GM12878 (cell line): ENCODE data around the gene MBD3. TPM values are rescaled to one million over a fixed set of nuclear protein-coding genes. Genes with fewer than 3 reads are reported as not detected.

Experiments
- ATAC-seq: fragments of 200-7000 bp; cut with Tn5 transposase; 3 replicates; pipeline ENCODE4 v1.9.1; 2020; ENCODE audit warnings: mild to moderate bottlenecking, moderate library complexity
- BruUV-seq: library from RNA; stranded (reverse); fragments of 400-500 nt; replicated peaks from 2 replicates; lab custom pipeline; 2021; lab: Mats Ljungman, UMichigan
- CTCF ChIA-PET: fragments of 300-600 bp; sonication (Branson Sonifier 250); formaldehyde crosslinking; extraction: SDS; loops from one replicate; lab custom pipeline; 2021; ENCODE audit warnings: inconsistent platforms; lab: Yijun Ruan, JAX
- POLR2A ChIA-PET: fragments of 350-600 bp; formaldehyde crosslinking; extraction: SDS; loops from one replicate; lab custom pipeline; 2021; ENCODE audit warnings: inconsistent platforms; lab: Charles Lee
- RAD21 ChIA-PET: fragments of 300-600 bp; sonication (Branson Sonifier 250); formaldehyde crosslinking; loops from one replicate; lab custom pipeline; 2023; ENCODE audit warnings: antibody characterized with exemption; ENCODE audit not compliant: unreplicated experiment; lab: Charles Lee
- SMC1A ChIA-PET: fragments of 300-600 bp; sonication (Branson Sonifier 250); formaldehyde crosslinking; loops from one replicate; lab custom pipeline; 2023; ENCODE audit not compliant: unreplicated experiment, uncharacterized antibody; lab: Charles Lee
- DNase-seq: peaks from one replicate; pipeline ENCODE4 v3.0.0-alpha.2; 2011; ENCODE audit warnings: low read depth, low spot score
- FAIRE-seq: peaks from 3 replicates; lab custom pipeline; 2011; peaks lifted over from hg19 to GRCh38; lab: Jason Lieb, UNC
- H2AFZ ChIP-seq: 2 replicates; pipeline ENCODE4 v1.6.0; 2011; ENCODE audit warnings: low read depth, low read length, control low read depth; ENCODE audit not compliant: control insufficient read depth
- H3K27ac ChIP-seq: 2 replicates; pipeline ENCODE4 v1.5.1; 2011; ENCODE audit warnings: control low read depth; ENCODE audit not compliant: control insufficient read depth, insufficient read depth
- H3K27me3 ChIP-seq, 2 experiments: replicated peaks in 1 of 2; 2 replicates each; pipeline versions ENCODE4 v1.6.0 to v1.6.1; 2011; ENCODE audit warnings: low read length in 1 of 2; ENCODE audit not compliant: control insufficient read depth in 2 of 2, insufficient read depth in 2 of 2
- H3K36me3 ChIP-seq, 2 experiments: 2 replicates each; pipeline ENCODE4 v1.5.1; 2011; ENCODE audit warnings: low read length in 1 of 2; ENCODE audit not compliant: control insufficient read depth in 2 of 2, insufficient read depth in 2 of 2
- H3K4me1 ChIP-seq: 2 replicates; pipeline ENCODE4 v1.6.1; 2011; ENCODE audit warnings: mild to moderate bottlenecking, low read length, moderate library complexity, mixed read lengths; ENCODE audit not compliant: control insufficient read depth, insufficient read depth
- H3K4me2 ChIP-seq: 2 replicates; pipeline ENCODE4 v1.6.0; 2011; ENCODE audit warnings: control low read depth; ENCODE audit not compliant: control insufficient read depth, insufficient read depth
- H3K4me3 ChIP-seq: fragments of 200-600 bp; sonication (generic); 2 replicates; pipeline ENCODE4 v1.5.1; 2016
- H3K79me2 ChIP-seq: 2 replicates; pipeline ENCODE4 v1.6.0; 2011; ENCODE audit warnings: low read length; ENCODE audit not compliant: control insufficient read depth, insufficient read depth
- H3K9ac ChIP-seq: 2 replicates; pipeline ENCODE4 v1.8.0; 2011; ENCODE audit warnings: low read length, control low read depth, mixed read lengths; ENCODE audit not compliant: control insufficient read depth, insufficient read depth
- H3K9me3 ChIP-seq: replicated peaks from 3 replicates; pipeline ENCODE4 v1.5.1; 2011; ENCODE audit warnings: mild to moderate bottlenecking, low read length; ENCODE audit not compliant: control insufficient read depth, insufficient read depth
- H4K20me1 ChIP-seq: 2 replicates; pipeline ENCODE4 v1.6.0; 2011; ENCODE audit not compliant: control insufficient read depth, insufficient read depth
- CHD2 ChIP-seq: IDR thresholded peaks from 2 replicates; pipeline ENCODE4 v1.6.1; 2011; ENCODE audit warnings: low read depth, low read length, improper control_type of control experiment, borderline replicate concordance
- HDGF ChIP-seq: fragments of 450-650 bp; IDR thresholded peaks from 2 replicates; pipeline ENCODE4 v1.6.1; 2016; ENCODE audit warnings: antibody characterized with exemption
- NR2C1 ChIP-seq: fragments of 450-650 bp; IDR thresholded peaks from 2 replicates; pipeline ENCODE4 v1.6.1; 2017; ENCODE audit warnings: antibody characterized with exemption, mild to moderate bottlenecking, moderate library complexity
- POU2F2 ChIP-seq: IDR thresholded peaks from 3 replicates; pipeline ENCODE4 v1.6.1; 2011; ENCODE audit warnings: low read depth, mild to moderate bottlenecking, low read length, borderline replicate concordance
- RBBP5 ChIP-seq: fragments of 200-600 bp; sonication (generic); conservative IDR thresholded peaks from 2 replicates; pipeline ENCODE4 v1.6.1; 2016
- RFX5 ChIP-seq: IDR thresholded peaks from 2 replicates; pipeline ENCODE4 v1.6.1; 2011; ENCODE audit warnings: low read depth, low read length, improper control_type of control experiment
- SMAD1 ChIP-seq: fragments of 450-650 bp; IDR thresholded peaks from 2 replicates; pipeline ENCODE4 v1.6.1; 2018; ENCODE audit warnings: mild to moderate bottlenecking, low read depth; ENCODE audit not compliant: partially characterized antibody
- STAT3 ChIP-seq: IDR thresholded peaks from 2 replicates; pipeline ENCODE4 v1.6.1; 2011; ENCODE audit warnings: low read depth, low read length, improper control_type of control experiment
- YBX1 ChIP-seq: fragments of 450-650 bp; IDR thresholded peaks from 2 replicates; pipeline ENCODE4 v1.6.1; 2016; ENCODE audit warnings: antibody characterized with exemption
- WGBS: methylation state at CpG from one replicate; pipeline ENCODE4 v1.1.6; 2016; ENCODE audit warnings: low lambda C conversion rate; ENCODE audit not compliant: insufficient replicate concordance, insufficient coverage; ENCODE audit errors: missing lambda C conversion rate; 5-methylcytosine and 5-hydroxymethylcytosine counted together
- in situ Hi-C: fragments of 300-500 bp; cut with MboI; formaldehyde crosslinking; loops from 9 replicates; pipeline ENCODE4 v1.14.3; 2018; ENCODE audit warnings: mixed read lengths
- intact Hi-C: fragments of 100-400 bp; cut with micrococcal nuclease; formaldehyde crosslinking; loops from one replicate; pipeline ENCODE4 v1.14.2; 2022; ENCODE audit not compliant: unreplicated experiment
- polyA plus RNA-seq, 11 experiments: library from polyadenylated mRNA; depleted of rRNA in 4 of 11; unstranded in 6 of 11; stranded (reverse) in 5 of 11; fragments of >200 nt; fragmentation: Nextera tagmentation in 4 of 11; fragmentation: Illumina TruSeq in 1 of 11; extraction: Ambion mirVana in 4 of 11; extraction: Trizol in 1 of 11; gene quantifications; 1 replicate in 1 of 11; 2 replicates in 10 of 11; pipeline versions ENCODE4 v1.2.1 to v1.2.3, GENCODE V29; 2011 to 2016; ENCODE audit warnings: inconsistent platforms in 2 of 11, missing spikeins in 2 of 11, low read depth in 1 of 11
- total RNA-seq, 4 experiments: library from RNA; depleted of rRNA in 3 of 4; stranded (reverse); fragments of >200 nt in 3 of 4; fragmentation: Illumina TruSeq in 1 of 4; extraction: Trizol in 1 of 4; gene quantifications; 2 replicates each; pipeline versions ENCODE4 v1.2.1 to v1.2.3, GENCODE V29; 2013 to 2021
- TF ChIP-seq, protein P1 (sequence below): fragments of 450-650 bp; IDR thresholded peaks from 2 replicates; pipeline ENCODE4 v1.6.1; 2016; ENCODE audit warnings: mild to moderate bottlenecking
- TF ChIP-seq, protein P2 (sequence below): fragments of 450-650 bp; IDR thresholded peaks from 2 replicates; pipeline ENCODE4 v1.6.1; 2017; ENCODE audit warnings: mild to moderate bottlenecking, moderate library complexity

The MBD3 gene
- total and polyA plus RNA-seq, 10 of the 15 experiments (the other 5 are each of a cell fraction or from before 2014, with no cell fraction given), result 0.13 to 107 (median 21.9) TPM

DNA sequence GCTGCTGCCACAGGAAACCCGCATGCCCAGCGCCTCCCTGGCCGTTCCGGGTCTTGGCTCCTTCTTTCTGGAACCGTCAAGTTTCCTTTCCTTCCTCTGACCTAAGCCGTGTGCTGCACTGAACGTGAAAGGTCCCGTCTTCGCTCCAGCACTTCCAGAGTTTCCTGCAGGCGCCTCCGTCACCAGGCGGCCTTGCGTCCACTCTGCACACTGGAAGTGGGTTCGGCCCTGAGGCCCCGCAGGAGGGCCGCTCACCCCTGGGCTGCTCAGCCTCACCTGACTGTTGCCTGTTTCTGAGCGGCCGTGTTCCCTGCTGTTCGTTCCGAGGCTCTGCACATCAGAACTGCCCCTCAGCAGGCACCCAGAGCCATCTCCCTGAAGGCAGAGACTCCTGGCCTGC lies 12.3 kb downstream of the MBD3 start (continued):
- TF ChIP-seq, protein P1, sequence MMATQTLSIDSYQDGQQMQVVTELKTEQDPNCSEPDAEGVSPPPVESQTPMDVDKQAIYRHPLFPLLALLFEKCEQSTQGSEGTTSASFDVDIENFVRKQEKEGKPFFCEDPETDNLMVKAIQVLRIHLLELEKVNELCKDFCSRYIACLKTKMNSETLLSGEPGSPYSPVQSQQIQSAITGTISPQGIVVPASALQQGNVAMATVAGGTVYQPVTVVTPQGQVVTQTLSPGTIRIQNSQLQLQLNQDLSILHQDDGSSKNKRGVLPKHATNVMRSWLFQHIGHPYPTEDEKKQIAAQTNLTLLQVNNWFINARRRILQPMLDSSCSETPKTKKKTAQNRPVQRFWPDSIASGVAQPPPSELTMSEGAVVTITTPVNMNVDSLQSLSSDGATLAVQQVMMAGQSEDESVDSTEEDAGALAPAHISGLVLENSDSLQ, result no peak

DNA sequence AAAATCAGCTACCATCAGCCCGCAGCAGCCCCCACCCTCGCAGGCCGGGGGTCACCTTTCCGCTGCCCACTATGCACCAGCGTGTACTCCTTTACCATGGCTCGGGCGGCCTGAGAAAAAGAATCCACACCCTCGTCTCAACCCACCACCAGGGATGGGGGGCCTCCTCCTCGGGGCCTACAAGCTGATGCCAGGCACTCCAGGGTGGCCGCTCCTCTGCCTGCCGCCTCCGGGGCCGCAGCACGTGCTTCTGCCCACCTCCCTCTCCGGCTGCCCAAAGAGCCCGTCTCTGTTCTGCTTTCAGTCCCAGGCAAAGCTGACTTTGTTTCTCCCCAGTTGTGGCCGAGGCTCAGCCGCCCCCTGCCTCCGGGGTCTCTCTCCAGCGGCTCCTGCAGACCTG lies 13.4 kb downstream of the MBD3 start:
- Histone ChIP-seq H3K9ac (no peak overlapping the region), H4K20me1 (no peaks in the 10 kb centered on the region), H3K36me3 (peaks cover 5 to 16% of the 10 kb centered on the region in 2 experiments), H2AFZ (no peak overlapping the region), H3K4me3 (no peak overlapping the region), H3K27me3 (no peaks in the 10 kb centered on the region), H3K79me2 (no peaks in the 10 kb centered on the region), H3K27ac (no peak overlapping the region), H3K4me1 (no peaks in the 10 kb centered on the region), H3K9me3 (no peaks in the 10 kb centered on the region), H3K4me2 (no peak overlapping the region)
- FAIRE-seq (no peak), DNase-seq (no peak), ATAC-seq (no peak)
- POLR2A ChIA-PET, result no interaction called here
- TF ChIP-seq STAT3, result no peak
- CTCF ChIA-PET, result no interaction called here
- no TSS peak for BruUV-seq
- 97% methylated on average over 20 of the region's 20 CpGs for WGBS
- intact Hi-C loops, result no loop called here
- in situ Hi-C loops, result no loop called here
- SMC1A ChIA-PET, result no interaction called here
- RAD21 ChIA-PET, result interaction anchor here (0.7 kb wide), 1 partner anchor 33 kb away, joined by 5 read pairs; no protein-coding TSS in a partner anchor

DNA sequence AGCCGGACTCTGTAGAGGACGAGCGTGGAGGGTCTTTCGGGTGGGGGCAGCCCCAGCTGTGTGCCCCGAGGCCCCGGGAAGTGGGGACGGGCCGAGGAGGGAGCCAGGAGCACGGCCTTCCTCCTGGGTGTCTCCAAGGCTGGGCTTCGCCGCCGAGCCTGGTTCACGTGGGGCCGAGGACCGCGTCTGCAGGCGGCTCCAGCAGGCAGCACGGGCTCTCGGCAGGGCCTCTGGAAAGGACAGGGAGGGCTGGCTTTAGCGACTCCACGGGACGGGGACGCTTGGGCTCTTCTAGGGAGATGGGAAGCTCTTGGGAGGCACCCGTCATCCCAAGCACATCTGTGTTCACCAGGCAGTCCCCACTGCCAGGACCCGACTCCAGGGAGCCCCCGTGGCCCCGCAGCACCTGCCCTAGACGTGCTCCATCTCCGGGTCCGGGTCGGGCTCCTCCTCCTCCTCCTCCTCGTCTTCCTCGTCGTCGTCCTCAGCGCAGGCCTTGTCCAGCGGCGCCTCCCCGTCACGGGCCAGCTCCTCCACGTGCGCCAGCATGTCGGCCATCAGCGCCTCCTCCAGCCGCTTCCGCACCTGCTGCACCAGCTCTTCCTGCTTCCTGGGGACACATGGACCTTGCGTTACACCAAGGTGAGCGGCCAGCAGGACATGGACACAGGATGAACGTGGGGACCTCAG lies 14.6 kb downstream of the MBD3 start:
- no peaks in the 10 kb centered on the region for H3K4me1 ChIP-seq
- no peak overlapping the region for H2AFZ ChIP-seq
- H3K4me2 ChIP-seq, result no peak overlapping the region
- ATAC-seq (no peak), DNase-seq (no peak), FAIRE-seq (no peak)
- H3K27ac ChIP-seq, result no peak overlapping the region
- H3K4me3 ChIP-seq, result no peak overlapping the region
- 96% methylated on average over 49 of the region's 49 CpGs for WGBS
- H3K9me3 ChIP-seq, result no peaks in the 10 kb centered on the region
- ChIA-PET SMC1A (no interaction called here), POLR2A (no interaction called here), CTCF (interaction anchor here (0.9 kb wide), 1 partner anchor 13 kb away, joined by 3 read pairs; no protein-coding TSS in a partner anchor), RAD21 (interaction anchor here (0.7 kb wide), 1 partner anchor 32 kb away, joined by 5 read pairs; no protein-coding TSS in a partner anchor)
- no peaks in the 10 kb centered on the region for H3K27me3 ChIP-seq
- no peaks in the 10 kb centered on the region for H3K79me2 ChIP-seq
- in situ Hi-C loops (no loop called here), intact Hi-C loops (no loop called here)
- H4K20me1 ChIP-seq, result no peaks in the 10 kb centered on the region
- BruUV-seq, result TSS peak; percentile 59
- no peak overlapping the region for H3K9ac ChIP-seq
- peaks cover 5 to 14% of the 10 kb centered on the region in 2 experiments for H3K36me3 ChIP-seq
- no peak for TF ChIP-seq NR2C1
- TF ChIP-seq HDGF, result no peak
- no peak for TF ChIP-seq RFX5
- TF ChIP-seq, protein P2, sequence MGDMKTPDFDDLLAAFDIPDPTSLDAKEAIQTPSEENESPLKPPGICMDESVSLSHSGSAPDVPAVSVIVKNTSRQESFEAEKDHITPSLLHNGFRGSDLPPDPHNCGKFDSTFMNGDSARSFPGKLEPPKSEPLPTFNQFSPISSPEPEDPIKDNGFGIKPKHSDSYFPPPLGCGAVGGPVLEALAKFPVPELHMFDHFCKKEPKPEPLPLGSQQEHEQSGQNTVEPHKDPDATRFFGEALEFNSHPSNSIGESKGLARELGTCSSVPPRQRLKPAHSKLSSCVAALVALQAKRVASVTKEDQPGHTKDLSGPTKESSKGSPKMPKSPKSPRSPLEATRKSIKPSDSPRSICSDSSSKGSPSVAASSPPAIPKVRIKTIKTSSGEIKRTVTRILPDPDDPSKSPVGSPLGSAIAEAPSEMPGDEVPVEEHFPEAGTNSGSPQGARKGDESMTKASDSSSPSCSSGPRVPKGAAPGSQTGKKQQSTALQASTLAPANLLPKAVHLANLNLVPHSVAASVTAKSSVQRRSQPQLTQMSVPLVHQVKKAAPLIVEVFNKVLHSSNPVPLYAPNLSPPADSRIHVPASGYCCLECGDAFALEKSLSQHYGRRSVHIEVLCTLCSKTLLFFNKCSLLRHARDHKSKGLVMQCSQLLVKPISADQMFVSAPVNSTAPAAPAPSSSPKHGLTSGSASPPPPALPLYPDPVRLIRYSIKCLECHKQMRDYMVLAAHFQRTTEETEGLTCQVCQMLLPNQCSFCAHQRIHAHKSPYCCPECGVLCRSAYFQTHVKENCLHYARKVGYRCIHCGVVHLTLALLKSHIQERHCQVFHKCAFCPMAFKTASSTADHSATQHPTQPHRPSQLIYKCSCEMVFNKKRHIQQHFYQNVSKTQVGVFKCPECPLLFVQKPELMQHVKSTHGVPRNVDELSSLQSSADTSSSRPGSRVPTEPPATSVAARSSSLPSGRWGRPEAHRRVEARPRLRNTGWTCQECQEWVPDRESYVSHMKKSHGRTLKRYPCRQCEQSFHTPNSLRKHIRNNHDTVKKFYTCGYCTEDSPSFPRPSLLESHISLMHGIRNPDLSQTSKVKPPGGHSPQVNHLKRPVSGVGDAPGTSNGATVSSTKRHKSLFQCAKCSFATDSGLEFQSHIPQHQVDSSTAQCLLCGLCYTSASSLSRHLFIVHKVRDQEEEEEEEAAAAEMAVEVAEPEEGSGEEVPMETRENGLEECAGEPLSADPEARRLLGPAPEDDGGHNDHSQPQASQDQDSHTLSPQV, result no peak
- no peak for TF ChIP-seq CHD2
- TF ChIP-seq POU2F2, result no peak
- no peak for TF ChIP-seq SMAD1
- no peak for TF ChIP-seq RBBP5
- TF ChIP-seq YBX1, result no peak
